Measurements from ENCODE around the gene CLECL1. TPM values are rescaled to one million over a fixed set of nuclear protein-coding genes. Genes with fewer than 3 reads are reported as not detected.

CLECL1 gene
- total RNA-seq, 2 experiments from 2014 or later = 6.0 to 8.5 TPM

DNA sequence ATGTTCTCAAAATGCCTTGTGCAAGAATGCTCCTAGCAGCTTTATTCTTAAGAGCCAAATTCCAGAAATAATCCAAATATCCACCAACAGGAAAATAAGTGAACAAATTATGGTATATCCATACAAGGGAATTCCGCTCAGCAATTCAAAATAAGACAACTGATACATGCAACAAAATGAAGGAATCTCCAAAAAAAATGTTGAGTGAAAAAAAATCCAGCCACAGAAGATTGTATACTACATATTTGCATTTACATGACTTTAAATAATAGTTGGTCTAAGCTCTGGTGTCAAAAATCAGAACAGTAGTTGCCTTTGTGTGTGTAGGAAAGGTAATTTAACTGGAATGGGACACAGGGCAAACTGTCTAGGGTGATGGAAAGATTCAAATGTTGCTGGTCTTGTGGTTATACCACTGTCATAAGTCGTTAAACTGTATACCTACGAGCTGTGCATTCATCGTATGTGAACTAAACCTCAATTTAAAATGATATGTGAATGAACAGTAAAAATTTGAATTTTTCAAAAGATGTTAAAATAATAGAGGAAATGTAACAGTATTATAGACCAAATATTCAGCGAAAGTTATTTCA is 24.6 kb upstream of the CLECL1 start:
- Mint-ChIP-seq H3K4me3 (peak overlapping the region; percentile 97), H3K9me3 (peaks cover 5% of the 10 kb centered on the region), H3K36me3 (ENCODE audit: low read depth) (peaks cover 87% of the 10 kb centered on the region), H3K27ac (peak overlapping the region; percentile 99), H3K4me1 (ENCODE audit: low read depth) (peaks cover 47% of the 10 kb centered on the region), H3K27me3 (no peaks in the 10 kb centered on the region)
- intact Hi-C loops (cut with micrococcal nuclease) = no loop called here
- TF ChIP-seq, protein P1, sequence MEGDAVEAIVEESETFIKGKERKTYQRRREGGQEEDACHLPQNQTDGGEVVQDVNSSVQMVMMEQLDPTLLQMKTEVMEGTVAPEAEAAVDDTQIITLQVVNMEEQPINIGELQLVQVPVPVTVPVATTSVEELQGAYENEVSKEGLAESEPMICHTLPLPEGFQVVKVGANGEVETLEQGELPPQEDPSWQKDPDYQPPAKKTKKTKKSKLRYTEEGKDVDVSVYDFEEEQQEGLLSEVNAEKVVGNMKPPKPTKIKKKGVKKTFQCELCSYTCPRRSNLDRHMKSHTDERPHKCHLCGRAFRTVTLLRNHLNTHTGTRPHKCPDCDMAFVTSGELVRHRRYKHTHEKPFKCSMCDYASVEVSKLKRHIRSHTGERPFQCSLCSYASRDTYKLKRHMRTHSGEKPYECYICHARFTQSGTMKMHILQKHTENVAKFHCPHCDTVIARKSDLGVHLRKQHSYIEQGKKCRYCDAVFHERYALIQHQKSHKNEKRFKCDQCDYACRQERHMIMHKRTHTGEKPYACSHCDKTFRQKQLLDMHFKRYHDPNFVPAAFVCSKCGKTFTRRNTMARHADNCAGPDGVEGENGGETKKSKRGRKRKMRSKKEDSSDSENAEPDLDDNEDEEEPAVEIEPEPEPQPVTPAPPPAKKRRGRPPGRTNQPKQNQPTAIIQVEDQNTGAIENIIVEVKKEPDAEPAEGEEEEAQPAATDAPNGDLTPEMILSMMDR (IDR thresholded peaks at IDR 0.05) = no peak
- DNase-seq (no peak), ATAC-seq (no peak)
- ChIA-PET POLR2A (interaction anchor here (0.6 to 14.9 kb wide), 20 partner anchors 6 to 801 kb away, joined by 3 to 752 read pairs (median 8); partner anchors contain the start of genes CLEC2B, CLEC2D and CLECL1), CTCF (interaction anchor here (1.0 to 23.1 kb wide), 4 partner anchors 8 to 57 kb away, joined by 3 to 791 read pairs (median 50); no protein-coding TSS in a partner anchor)

- Mint-ChIP-seq H3K27me3 (no peaks in the 10 kb centered on the region), H3K4me1 (ENCODE audit: low read depth) (peaks cover 42% of the 10 kb centered on the region), H3K27ac (peak overlapping the region; percentile 99), H3K4me3 (peak overlapping the region; percentile 97), H3K36me3 (ENCODE audit: low read depth) (peaks cover 85% of the 10 kb centered on the region), H3K9me3 (no peaks in the 10 kb centered on the region)
- DNase-seq = no peak
- ATAC-seq = no peak
- intact Hi-C loops (cut with micrococcal nuclease) = no loop called here
- CTCF ChIA-PET = interaction anchor here (1.9 to 23.1 kb wide), 4 partner anchors 7 to 58 kb away, joined by 8 to 791 read pairs (median 50); no protein-coding TSS in a partner anchor
- POLR2A ChIA-PET = interaction anchor here (0.9 to 14.9 kb wide), 14 partner anchors 14 to 802 kb away, joined by 3 to 752 read pairs (median 22); partner anchors contain the start of genes CLEC2B, CLEC2D and CLECL1
- TF ChIP-seq, protein P1 (IDR thresholded peaks at IDR 0.05) = no peak
Observed at GRCh38 chr12:9756706-9757105, 23.8 kb upstream of the CLECL1 start.

DNA sequence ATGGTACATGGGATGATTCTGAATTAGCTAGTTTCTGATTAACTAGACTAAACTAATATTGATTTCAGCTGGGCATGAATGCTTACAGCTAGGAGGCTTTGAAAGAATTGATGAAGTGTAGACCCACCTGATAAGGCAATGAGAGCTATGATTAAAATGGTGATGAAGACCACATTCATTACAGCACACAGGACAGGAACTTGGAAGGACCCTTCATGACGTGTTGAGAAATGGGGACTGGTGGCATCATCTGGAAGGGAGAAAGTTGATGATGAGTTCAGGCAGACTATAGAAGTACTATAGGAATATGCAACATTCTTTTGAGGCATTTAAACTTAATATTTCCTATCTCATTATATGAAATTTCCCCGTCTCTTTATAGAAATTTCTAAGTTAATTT is 23.3 kb upstream of the CLECL1 start:
- H3K9me3 Mint-ChIP-seq = no peaks in the 10 kb centered on the region
- CTCF ChIA-PET = interaction anchor here (1.6 to 23.1 kb wide), 4 partner anchors 16 to 111 kb away, joined by 4 to 791 read pairs (median 46); no protein-coding TSS in a partner anchor
- intact Hi-C loops (cut with micrococcal nuclease) = no loop called here
- TF ChIP-seq, protein P1 (IDR thresholded peaks at IDR 0.05) = no peak
- no peaks in the 10 kb centered on the region for H3K27me3 Mint-ChIP-seq
- POLR2A ChIA-PET = interaction anchor here (0.7 to 14.9 kb wide), 15 partner anchors 9 to 802 kb away, joined by 3 to 752 read pairs (median 16); partner anchors contain the start of genes CLEC2B, CLEC2D and CLECL1
- H3K27ac Mint-ChIP-seq = peak overlapping the region; percentile 99
- DNase-seq (no peak), ATAC-seq (no peak)
- H3K36me3 Mint-ChIP-seq (ENCODE audit: low read depth) = peaks cover 87% of the 10 kb centered on the region
- peak overlapping the region; percentile 97 for H3K4me3 Mint-ChIP-seq
- peaks cover 45% of the 10 kb centered on the region for H3K4me1 Mint-ChIP-seq (ENCODE audit: low read depth)

GRCh38 chr12:9755567-9755966 is 22.7 kb upstream of the CLECL1 start:
- no peak for ATAC-seq
- DNase-seq = no peak
- intact Hi-C loops (cut with micrococcal nuclease) = no loop called here
- TF ChIP-seq, protein P1 (IDR thresholded peaks at IDR 0.05) = no peak
- H3K9me3 Mint-ChIP-seq = no peaks in the 10 kb centered on the region
- ChIA-PET CTCF (interaction anchor here (1.0 to 23.1 kb wide), 5 partner anchors 15 to 113 kb away, joined by 3 to 791 read pairs (median 8); no protein-coding TSS in a partner anchor), POLR2A (interaction anchor here (0.7 to 14.9 kb wide), 17 partner anchors 9 to 803 kb away, joined by 3 to 752 read pairs (median 6); partner anchors contain the start of genes CLEC2B, CLEC2D and CLECL1)
- peaks cover 47% of the 10 kb centered on the region for H3K4me1 Mint-ChIP-seq (ENCODE audit: low read depth)
- H3K27me3 Mint-ChIP-seq = no peaks in the 10 kb centered on the region
- H3K4me3 Mint-ChIP-seq = peak overlapping the region; percentile 97
- H3K36me3 Mint-ChIP-seq (ENCODE audit: low read depth) = peaks cover 85% of the 10 kb centered on the region
- H3K27ac Mint-ChIP-seq = peak overlapping the region; percentile 88

DNA sequence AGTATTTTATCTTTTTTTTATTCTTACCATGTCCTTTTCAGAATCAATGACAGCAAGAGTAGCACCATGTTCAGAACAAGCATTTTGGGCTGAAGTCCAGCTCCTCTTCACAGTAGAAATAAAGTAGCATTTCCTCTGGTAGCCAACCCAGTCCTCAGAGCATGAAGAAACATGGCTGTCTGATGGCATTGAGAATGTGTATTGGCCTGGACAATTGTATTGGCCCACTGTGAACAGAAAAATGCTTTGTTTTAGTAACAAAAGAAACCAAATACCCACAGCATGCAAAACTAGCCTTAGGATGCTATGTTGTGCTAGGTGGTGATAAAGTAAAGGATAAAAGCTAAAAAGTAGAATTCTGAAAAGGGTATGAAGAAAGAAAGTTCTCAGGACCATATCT is 22.1 kb upstream of the CLECL1 start:
- ATAC-seq (no peak), DNase-seq (no peak)
- intact Hi-C loops (cut with micrococcal nuclease) = no loop called here
- Mint-ChIP-seq H3K4me3 (peak overlapping the region; percentile 97), H3K9me3 (no peaks in the 10 kb centered on the region), H3K36me3 (ENCODE audit: low read depth) (peaks cover 80% of the 10 kb centered on the region), H3K4me1 (ENCODE audit: low read depth) (peaks cover 52% of the 10 kb centered on the region), H3K27me3 (no peaks in the 10 kb centered on the region), H3K27ac (peak overlapping the region; percentile 88)
- POLR2A ChIA-PET = interaction anchor here (0.5 to 14.9 kb wide), 17 partner anchors 8 to 803 kb away, joined by 3 to 752 read pairs (median 5); partner anchors contain the start of genes CLEC2B and CLEC2D
- CTCF ChIA-PET = interaction anchor here (0.7 to 23.1 kb wide), 7 partner anchors 15 to 120 kb away, joined by 3 to 791 read pairs (median 4); partner anchors contain the start of gene CLEC2D
- TF ChIP-seq, protein P1 (IDR thresholded peaks at IDR 0.05) = no peak
